HEK293 (cell line): ENCODE data around the gene DBX1.

Source experiments
- CTCF ChIA-PET: fragments of 350-600 bp; formaldehyde crosslinking; extraction: SDS; loops from one replicate; lab custom pipeline; 2021; ENCODE audit warnings: antibody characterized with exemption; lab: Yijun Ruan, JAX
- POLR2A ChIA-PET: fragments of 300-600 bp; formaldehyde crosslinking; extraction: SDS; loops from one replicate; lab custom pipeline; 2020; ENCODE audit warnings: antibody characterized with exemption, inconsistent platforms; lab: Yijun Ruan, JAX
- H3K27ac ChIP-seq: fragments of 200-500 bp; sonication (Bioruptor generic); 2 replicates; pipeline ENCODE4 v1.5.1; 2014; ENCODE audit warnings: low read depth, low read length, control low read depth, inconsistent platforms; ENCODE audit errors: extremely low read depth
- H3K36me3 ChIP-seq, 2 experiments: fragments of 200-500 bp in 1 of 2; sonication (Bioruptor generic) in 1 of 2; 1 replicate in 1 of 2; 2 replicates in 1 of 2; pipeline ENCODE4 v1.5.1; 2014 to 2017; ENCODE audit warnings: inconsistent platforms in 2 of 2, low read length in 2 of 2; ENCODE audit not compliant: control insufficient read depth in 2 of 2, insufficient read depth in 1 of 2
- H3K4me1 ChIP-seq: fragments of 200-500 bp; sonication (Bioruptor generic); 2 replicates; pipeline ENCODE4 v1.5.1; 2014; ENCODE audit warnings: mild to moderate bottlenecking, low read length, inconsistent platforms; ENCODE audit not compliant: control insufficient read depth, insufficient read depth
- H3K4me3 ChIP-seq: 2 replicates; pipeline ENCODE4 v1.5.1; 2011; ENCODE audit warnings: low read depth, mild to moderate bottlenecking, control low read depth, low read length, moderate library complexity
- H3K9me3 ChIP-seq: fragments of 200-500 bp; sonication (Bioruptor generic); 2 replicates; pipeline ENCODE4 v1.5.1; 2014; ENCODE audit warnings: low read depth, low read length, inconsistent platforms; ENCODE audit not compliant: control insufficient read depth, insufficient read depth
- GLI4 ChIP-seq: fragments of 450-650 bp; formaldehyde crosslinking; IDR thresholded peaks from 2 replicates; pipeline ENCODE4 v1.5.1; 2016; ENCODE audit warnings: missing biosample characterization, missing genetic modification characterization
- KLF10 ChIP-seq: fragments of 450-650 bp; IDR thresholded peaks from 2 replicates; pipeline ENCODE4 v1.5.1; 2018; ENCODE audit warnings: missing biosample characterization, mild to moderate bottlenecking, missing genetic modification characterization
- WT1 ChIP-seq: fragments of 450-650 bp; formaldehyde crosslinking; IDR thresholded peaks from 2 replicates; pipeline ENCODE4 v1.5.1; 2016; ENCODE audit warnings: missing biosample characterization, missing genetic modification characterization
- YY2 ChIP-seq: fragments of 450-650 bp; formaldehyde crosslinking; IDR thresholded peaks from 2 replicates; pipeline ENCODE4 v1.5.1; 2016; ENCODE audit warnings: missing biosample characterization, missing genetic modification characterization
- ZBTB21 ChIP-seq: fragments of 450-650 bp; formaldehyde crosslinking; IDR thresholded peaks from 2 replicates; pipeline ENCODE4 v1.5.1; 2017; ENCODE audit warnings: missing biosample characterization, missing genetic modification characterization
- ZBTB8A ChIP-seq: fragments of 450-650 bp; formaldehyde crosslinking; IDR thresholded peaks from 2 replicates; pipeline ENCODE4 v1.5.1; 2016; ENCODE audit warnings: missing biosample characterization, missing genetic modification characterization
- ZFP69B ChIP-seq: fragments of 450-650 bp; formaldehyde crosslinking; IDR thresholded peaks from 2 replicates; pipeline ENCODE4 v1.5.1; 2016; ENCODE audit warnings: missing biosample characterization, missing genetic modification characterization
- ZNF114 ChIP-seq: fragments of 450-650 bp; formaldehyde crosslinking; IDR thresholded peaks from 2 replicates; pipeline ENCODE4 v1.5.0; 2017; ENCODE audit warnings: missing biosample characterization, missing genetic modification characterization
- ZNF132 ChIP-seq: fragments of 450-650 bp; formaldehyde crosslinking; IDR thresholded peaks from 2 replicates; pipeline ENCODE4 v1.5.1; 2017; ENCODE audit warnings: missing biosample characterization, missing genetic modification characterization, borderline replicate concordance
- ZNF23 ChIP-seq: fragments of 450-650 bp; formaldehyde crosslinking; IDR thresholded peaks from 2 replicates; pipeline ENCODE4 v1.5.1; 2016; ENCODE audit warnings: missing biosample characterization, missing genetic modification characterization, borderline replicate concordance
- ZNF292 ChIP-seq: fragments of 450-650 bp; formaldehyde crosslinking; IDR thresholded peaks from 2 replicates; pipeline ENCODE4 v1.5.1; 2016; ENCODE audit warnings: low read depth, missing biosample characterization, missing genetic modification characterization, borderline replicate concordance
- ZNF335 ChIP-seq: fragments of 450-650 bp; formaldehyde crosslinking; conservative IDR thresholded peaks from 2 replicates; pipeline ENCODE4 v1.5.1; 2016; ENCODE audit warnings: missing biosample characterization, missing genetic modification characterization
- ZNF391 ChIP-seq: fragments of 450-650 bp; formaldehyde crosslinking; IDR thresholded peaks from 2 replicates; pipeline ENCODE4 v1.5.1; 2016; ENCODE audit warnings: low read depth, missing biosample characterization, missing genetic modification characterization, borderline replicate concordance
- ZNF394 ChIP-seq: fragments of 450-650 bp; formaldehyde crosslinking; IDR thresholded peaks from 2 replicates; pipeline ENCODE4 v1.5.1; 2016; ENCODE audit warnings: missing biosample characterization, missing genetic modification characterization, mild to moderate bottlenecking, moderate library complexity, borderline replicate concordance
- ZNF416 ChIP-seq: fragments of 450-650 bp; formaldehyde crosslinking; IDR thresholded peaks from 2 replicates; pipeline ENCODE4 v1.5.1; 2016; ENCODE audit warnings: missing biosample characterization, missing genetic modification characterization
- ZNF548 ChIP-seq: fragments of 450-650 bp; formaldehyde crosslinking; IDR thresholded peaks from 2 replicates; pipeline ENCODE4 v1.5.1; 2016; ENCODE audit warnings: missing biosample characterization, missing genetic modification characterization
- ZNF701 ChIP-seq: fragments of 450-650 bp; formaldehyde crosslinking; IDR thresholded peaks from 2 replicates; pipeline ENCODE4 v1.5.1; 2016; ENCODE audit warnings: missing biosample characterization, missing genetic modification characterization
- ZSCAN16 ChIP-seq: fragments of 450-650 bp; formaldehyde crosslinking; IDR thresholded peaks from 2 replicates; pipeline ENCODE4 v1.5.1; 2016; ENCODE audit warnings: missing biosample characterization, missing genetic modification characterization
- TF ChIP-seq, protein P1 (sequence below): fragments of 450-650 bp; formaldehyde crosslinking; IDR thresholded peaks from 2 replicates; pipeline ENCODE4 v1.5.1; 2016; ENCODE audit warnings: missing biosample characterization, missing genetic modification characterization
- TF ChIP-seq, protein P2 (sequence below): fragments of 450-650 bp; formaldehyde crosslinking; IDR thresholded peaks from 2 replicates; pipeline ENCODE4 v1.5.1; 2016; ENCODE audit warnings: missing biosample characterization, missing genetic modification characterization
- TF ChIP-seq, protein P3 (sequence below): fragments of 450-650 bp; formaldehyde crosslinking; IDR thresholded peaks from 2 replicates; pipeline ENCODE4 v1.5.1; 2016; ENCODE audit warnings: missing biosample characterization, missing genetic modification characterization
- TF ChIP-seq, protein P4 (sequence below): fragments of 450-650 bp; formaldehyde crosslinking; IDR thresholded peaks from 2 replicates; pipeline ENCODE4 v1.5.1; 2016; ENCODE audit warnings: missing biosample characterization, missing genetic modification characterization
- TF ChIP-seq, protein P5 (sequence below): fragments of 450-650 bp; formaldehyde crosslinking; conservative IDR thresholded peaks from 2 replicates; pipeline ENCODE4 v1.5.1; 2016; ENCODE audit warnings: low read depth, missing biosample characterization, missing genetic modification characterization

Gene DBX1

DNA sequence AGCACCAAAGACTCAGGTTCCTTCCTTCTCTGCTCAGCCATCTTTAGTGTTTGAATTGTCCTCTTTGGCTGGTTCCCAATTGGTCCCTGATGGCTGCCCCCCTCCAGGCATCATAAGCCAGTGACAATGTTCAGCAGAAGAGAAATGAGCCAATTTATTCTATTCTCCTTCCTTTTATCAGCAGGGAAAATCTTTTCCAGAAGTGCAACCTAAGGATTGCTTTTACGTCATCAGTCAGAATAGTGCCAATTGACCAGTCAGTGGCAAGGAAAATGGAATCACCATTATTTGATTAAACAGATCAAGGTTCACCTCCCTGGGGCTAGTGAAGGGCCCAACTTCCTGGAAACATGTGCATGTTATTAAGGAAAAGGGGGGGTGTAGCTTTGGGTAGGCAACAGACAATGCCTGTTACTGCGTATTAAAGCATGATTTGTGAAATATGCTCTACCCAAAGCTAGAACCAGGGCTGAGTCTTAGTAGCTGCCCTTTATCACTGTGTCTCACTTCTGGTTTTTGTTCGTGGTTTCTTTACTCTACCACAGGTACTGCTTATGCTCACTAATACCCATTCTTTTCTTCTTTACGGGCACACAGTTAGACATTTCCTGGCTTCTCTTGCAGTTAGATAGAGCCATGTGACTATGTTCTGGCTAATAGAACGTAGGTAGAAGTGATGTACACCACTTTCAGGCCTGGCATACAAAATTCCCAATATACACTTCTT, 12.6 kb upstream of the DBX1 start:
- Histone ChIP-seq H3K27ac (no peak overlapping the region), H3K4me3 (no peak overlapping the region), H3K36me3 (no peaks in the 10 kb centered on the region), H3K9me3 (no peaks in the 10 kb centered on the region), H3K4me1 (no peaks in the 10 kb centered on the region)
- no peak for TF ChIP-seq ZNF548 (tag by site-specific recombination)
- TF ChIP-seq ZFP69B: no peak
- no peak for TF ChIP-seq GLI4
- TF ChIP-seq, protein P1, sequence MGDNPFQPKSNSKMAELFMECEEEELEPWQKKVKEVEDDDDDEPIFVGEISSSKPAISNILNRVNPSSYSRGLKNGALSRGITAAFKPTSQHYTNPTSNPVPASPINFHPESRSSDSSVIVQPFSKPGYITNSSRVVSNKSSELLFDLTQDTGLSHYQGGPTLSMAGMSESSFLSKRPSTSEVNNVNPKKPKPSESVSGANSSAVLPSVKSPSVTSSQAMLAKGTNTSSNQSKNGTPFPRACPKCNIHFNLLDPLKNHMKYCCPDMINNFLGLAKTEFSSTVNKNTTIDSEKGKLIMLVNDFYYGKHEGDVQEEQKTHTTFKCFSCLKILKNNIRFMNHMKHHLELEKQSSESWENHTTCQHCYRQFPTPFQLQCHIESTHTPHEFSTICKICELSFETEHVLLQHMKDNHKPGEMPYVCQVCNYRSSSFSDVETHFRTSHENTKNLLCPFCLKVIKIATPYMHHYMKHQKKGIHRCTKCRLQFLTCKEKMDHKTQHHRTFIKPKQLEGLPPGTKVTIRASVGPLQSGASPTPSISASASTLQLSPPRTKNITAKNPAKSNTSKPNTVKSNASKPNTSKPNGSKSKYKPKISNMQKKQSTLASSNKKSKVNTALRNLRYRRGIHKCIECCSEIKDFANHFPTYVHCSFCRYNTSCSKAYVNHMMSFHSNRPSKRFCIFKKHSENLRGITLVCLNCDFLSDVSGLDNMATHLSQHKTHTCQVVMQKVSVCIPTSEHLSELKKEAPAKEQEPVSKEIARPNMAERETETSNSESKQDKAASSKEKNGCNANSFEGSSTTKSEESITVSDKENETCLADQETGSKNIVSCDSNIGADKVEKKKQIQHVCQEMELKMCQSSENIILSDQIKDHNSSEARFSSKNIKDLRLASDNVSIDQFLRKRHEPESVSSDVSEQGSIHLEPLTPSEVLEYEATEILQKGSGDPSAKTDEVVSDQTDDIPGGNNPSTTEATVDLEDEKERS: no peak
- TF ChIP-seq ZNF292: no peak
- no peak for TF ChIP-seq ZNF416 (tag by site-specific recombination)
- no peak for TF ChIP-seq ZSCAN16 (tag by site-specific recombination)
- TF ChIP-seq, protein P2, sequence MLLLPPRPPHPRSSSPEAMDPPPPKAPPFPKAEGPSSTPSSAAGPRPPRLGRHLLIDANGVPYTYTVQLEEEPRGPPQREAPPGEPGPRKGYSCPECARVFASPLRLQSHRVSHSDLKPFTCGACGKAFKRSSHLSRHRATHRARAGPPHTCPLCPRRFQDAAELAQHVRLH (tag by site-specific recombination): no peak
- TF ChIP-seq ZNF132: no peak
- TF ChIP-seq ZNF391 (tag by site-specific recombination): no peak
- ChIA-PET CTCF (no interaction called here), POLR2A (no interaction called here)

DNA sequence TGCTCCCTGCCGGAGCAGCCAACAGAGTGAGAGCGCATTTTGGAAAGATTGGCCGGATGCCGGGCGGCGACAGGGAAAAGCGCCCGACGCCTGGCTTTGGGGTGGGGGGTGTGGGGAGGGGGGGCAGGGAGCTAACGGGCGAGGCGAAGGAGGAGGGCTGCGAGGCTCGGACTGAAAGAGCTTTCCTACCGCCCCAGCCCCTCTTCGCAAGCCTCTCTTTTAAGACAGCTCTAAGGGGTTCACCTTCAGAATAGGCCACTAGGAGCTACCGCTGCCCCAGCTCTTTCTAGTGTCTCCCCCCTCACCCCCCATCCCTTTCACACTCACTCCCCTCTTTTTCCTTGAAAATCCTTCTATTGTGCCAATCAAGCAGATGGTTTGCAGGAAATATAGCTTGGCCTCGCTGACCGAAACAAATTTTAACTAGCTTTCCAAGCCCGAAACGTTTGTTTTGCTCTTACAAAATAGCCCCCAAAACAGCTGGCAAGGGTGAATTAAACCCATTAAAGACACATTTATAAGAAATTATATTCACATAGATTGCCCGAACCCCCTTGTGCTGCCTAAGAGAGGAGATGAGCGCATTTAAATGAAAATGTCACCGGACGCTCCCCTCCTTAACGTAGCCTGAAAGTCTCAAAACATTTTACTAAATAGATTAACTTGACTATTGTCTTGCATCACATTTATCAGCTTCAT, 3.7 kb upstream of the DBX1 start:
- H3K4me3 ChIP-seq: no peak overlapping the region
- no peaks in the 10 kb centered on the region for H3K9me3 ChIP-seq
- ChIA-PET POLR2A (no interaction called here), CTCF (interaction anchor here (0.7 to 0.8 kb wide), 3 partner anchors 80 to 212 kb away, joined by 3 to 4 read pairs (median 3); no protein-coding TSS in a partner anchor)
- H3K36me3 ChIP-seq: no peaks in the 10 kb centered on the region
- no peaks in the 10 kb centered on the region; the same call in 1 of the 2 replicates for H3K4me1 ChIP-seq
- no peak overlapping the region for H3K27ac ChIP-seq
- TF ChIP-seq, protein P3, sequence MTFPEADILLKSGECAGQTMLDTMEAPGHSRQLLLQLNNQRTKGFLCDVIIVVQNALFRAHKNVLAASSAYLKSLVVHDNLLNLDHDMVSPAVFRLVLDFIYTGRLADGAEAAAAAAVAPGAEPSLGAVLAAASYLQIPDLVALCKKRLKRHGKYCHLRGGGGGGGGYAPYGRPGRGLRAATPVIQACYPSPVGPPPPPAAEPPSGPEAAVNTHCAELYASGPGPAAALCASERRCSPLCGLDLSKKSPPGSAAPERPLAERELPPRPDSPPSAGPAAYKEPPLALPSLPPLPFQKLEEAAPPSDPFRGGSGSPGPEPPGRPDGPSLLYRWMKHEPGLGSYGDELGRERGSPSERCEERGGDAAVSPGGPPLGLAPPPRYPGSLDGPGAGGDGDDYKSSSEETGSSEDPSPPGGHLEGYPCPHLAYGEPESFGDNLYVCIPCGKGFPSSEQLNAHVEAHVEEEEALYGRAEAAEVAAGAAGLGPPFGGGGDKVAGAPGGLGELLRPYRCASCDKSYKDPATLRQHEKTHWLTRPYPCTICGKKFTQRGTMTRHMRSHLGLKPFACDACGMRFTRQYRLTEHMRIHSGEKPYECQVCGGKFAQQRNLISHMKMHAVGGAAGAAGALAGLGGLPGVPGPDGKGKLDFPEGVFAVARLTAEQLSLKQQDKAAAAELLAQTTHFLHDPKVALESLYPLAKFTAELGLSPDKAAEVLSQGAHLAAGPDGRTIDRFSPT (tag by site-specific recombination): no peak
- no peak for TF ChIP-seq ZNF391 (tag by site-specific recombination)
- TF ChIP-seq YY2 (tag by site-specific recombination): no peak
- TF ChIP-seq WT1 (tag by site-specific recombination): no peak
- no peak for TF ChIP-seq ZNF23 (tag by site-specific recombination)
- TF ChIP-seq ZNF394 (tag by site-specific recombination): no peak
- no peak for TF ChIP-seq ZNF114 (tag by site-specific recombination)
- TF ChIP-seq, protein P4, sequence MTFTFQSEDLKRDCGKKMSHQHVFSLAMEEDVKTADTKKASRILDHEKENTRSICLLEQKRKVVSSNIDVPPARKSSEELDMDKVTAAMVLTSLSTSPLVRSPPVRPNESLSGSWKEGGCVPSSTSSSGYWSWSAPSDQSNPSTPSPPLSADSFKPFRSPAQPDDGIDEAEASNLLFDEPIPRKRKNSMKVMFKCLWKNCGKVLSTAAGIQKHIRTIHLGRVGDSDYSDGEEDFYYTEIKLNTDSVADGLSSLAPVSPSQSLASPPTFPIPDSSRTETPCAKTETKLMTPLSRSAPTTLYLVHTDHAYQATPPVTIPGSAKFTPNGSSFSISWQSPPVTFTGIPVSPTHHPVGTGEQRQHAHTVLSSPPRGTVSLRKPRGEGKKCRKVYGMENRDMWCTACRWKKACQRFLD (tag by site-specific recombination): no peak
- TF ChIP-seq ZNF335 (tag by site-specific recombination): no peak
- no peak for TF ChIP-seq KLF10 (tag by site-specific recombination)
- TF ChIP-seq, protein P5, sequence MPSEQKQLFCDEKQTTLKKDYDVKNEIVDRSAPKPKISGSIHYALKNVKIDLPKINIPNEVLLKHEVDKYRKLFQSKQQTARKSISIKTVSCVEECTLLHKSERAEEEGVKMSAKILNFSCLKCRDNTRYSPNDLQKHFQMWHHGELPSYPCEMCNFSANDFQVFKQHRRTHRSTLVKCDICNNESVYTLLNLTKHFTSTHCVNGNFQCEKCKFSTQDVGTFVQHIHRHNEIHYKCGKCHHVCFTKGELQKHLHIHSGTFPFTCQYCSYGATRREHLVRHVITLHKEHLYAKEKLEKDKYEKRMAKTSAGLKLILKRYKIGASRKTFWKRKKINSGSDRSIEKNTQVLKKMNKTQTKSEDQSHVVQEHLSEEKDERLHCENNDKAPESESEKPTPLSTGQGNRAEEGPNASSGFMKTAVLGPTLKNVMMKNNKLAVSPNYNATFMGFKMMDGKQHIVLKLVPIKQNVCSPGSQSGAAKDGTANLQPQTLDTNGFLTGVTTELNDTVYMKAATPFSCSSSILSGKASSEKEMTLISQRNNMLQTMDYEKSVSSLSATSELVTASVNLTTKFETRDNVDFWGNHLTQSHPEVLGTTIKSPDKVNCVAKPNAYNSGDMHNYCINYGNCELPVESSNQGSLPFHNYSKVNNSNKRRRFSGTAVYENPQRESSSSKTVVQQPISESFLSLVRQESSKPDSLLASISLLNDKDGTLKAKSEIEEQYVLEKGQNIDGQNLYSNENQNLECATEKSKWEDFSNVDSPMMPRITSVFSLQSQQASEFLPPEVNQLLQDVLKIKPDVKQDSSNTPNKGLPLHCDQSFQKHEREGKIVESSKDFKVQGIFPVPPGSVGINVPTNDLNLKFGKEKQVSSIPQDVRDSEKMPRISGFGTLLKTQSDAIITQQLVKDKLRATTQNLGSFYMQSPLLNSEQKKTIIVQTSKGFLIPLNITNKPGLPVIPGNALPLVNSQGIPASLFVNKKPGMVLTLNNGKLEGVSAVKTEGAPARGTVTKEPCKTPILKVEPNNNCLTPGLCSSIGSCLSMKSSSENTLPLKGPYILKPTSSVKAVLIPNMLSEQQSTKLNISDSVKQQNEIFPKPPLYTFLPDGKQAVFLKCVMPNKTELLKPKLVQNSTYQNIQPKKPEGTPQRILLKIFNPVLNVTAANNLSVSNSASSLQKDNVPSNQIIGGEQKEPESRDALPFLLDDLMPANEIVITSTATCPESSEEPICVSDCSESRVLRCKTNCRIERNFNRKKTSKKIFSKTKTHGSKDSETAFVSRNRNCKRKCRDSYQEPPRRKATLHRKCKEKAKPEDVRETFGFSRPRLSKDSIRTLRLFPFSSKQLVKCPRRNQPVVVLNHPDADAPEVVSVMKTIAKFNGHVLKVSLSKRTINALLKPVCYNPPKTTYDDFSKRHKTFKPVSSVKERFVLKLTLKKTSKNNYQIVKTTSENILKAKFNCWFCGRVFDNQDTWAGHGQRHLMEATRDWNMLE (tag by site-specific recombination): no peak
- no peak for TF ChIP-seq ZNF701 (tag by site-specific recombination)
- TF ChIP-seq ZBTB21: no peak
- no peak for TF ChIP-seq ZBTB8A (tag by site-specific recombination)
